ENCODE data around the gene AP1G2. TPM values are rescaled to one million over a fixed set of nuclear protein-coding genes. Genes with fewer than 3 reads are reported as not detected.

The AP1G2 gene
- total and polyA plus RNA-seq, 8 donors: 39.1 to 531 (median 189) TPM

DNA sequence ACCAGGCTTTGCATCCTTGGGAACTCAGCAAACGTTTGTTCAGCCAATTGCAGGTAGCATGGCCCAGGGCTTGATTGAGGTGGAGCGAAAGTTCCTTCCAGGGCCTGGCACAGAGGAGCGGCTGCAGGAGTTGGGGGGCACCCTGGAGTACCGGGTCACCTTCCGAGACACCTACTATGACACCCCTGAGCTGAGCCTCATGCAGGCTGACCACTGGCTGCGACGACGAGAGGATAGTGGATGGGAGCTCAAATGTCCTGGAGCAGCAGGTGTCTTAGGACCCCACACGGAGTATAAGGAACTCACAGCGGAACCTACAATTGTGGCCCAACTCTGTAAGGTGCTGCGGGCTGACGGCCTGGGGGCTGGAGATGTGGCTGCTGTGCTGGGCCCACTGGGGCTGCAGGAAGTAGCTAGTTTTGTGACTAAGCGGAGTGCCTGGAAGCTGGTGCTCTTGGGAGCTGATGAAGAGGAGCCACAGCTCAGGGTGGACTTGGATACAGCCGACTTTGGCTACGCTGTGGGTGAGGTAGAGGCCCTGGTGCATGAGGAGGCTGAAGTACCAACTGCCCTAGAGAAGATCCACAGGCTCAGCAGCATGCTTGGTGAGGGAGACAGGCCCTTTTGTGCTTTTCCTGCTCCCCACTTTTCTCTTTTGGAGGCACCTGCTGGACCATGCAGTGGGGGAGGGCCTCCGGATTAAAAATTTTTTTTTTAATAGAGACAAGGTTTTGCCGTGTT lies 10.7 kb downstream of the AP1G2 start:
- 22 to 33% (median 29%) methylated on average over 15 to 17 of the region's 17 CpGs for WGBS, 5 donors
- peak overlapping the region; percentile 59 to 92 (median 84) for H3K4me3 ChIP-seq
- intact Hi-C loops (cut with DNase I; ENCODE audit: low total_unique reads): no loop called here

DNA sequence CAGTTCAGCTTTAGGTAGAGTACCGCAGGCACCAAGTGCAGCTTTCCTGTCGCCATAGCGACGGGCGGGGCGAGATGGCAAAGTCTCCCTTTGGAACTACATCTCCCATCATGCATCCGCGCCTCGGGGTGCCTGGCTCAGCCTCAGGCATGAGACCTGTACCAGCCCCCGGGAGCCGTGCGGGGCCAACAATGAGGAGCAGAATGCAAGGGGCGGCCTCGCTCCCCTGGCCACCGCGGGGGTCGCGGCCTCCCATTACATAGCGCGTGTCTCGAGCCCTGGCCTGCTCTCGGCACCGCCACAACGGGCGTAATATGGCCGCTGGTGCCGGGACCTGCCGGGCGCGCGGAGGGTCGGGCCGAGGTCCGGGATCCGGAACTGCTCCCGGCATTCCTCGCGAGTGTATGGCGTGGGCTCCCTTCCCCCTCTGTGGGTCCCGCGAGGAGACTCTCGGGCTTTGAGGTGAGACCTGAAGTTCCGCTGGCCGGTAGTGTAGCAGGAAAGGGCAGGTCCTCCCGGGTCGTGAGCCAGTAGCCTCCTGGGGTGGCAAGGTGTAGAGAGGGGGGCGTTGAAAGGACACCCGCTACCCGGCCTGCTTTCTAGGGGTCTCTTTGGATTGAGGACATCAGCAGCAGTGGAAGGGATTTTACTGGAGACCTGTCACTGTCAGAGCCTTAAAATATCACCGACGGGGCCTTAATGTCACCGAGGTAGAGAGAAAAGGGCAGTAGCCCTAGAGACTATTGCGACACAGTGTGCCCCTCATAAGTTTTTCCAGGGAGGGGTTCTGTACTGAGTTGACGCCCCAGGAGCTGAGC lies 11.5 kb downstream of the AP1G2 start, which contains the start of gene THTPA:
Gene THTPA (plus strand): TSS at position 390 of the 818 bp plus-strand sequence. CDS start 487 bp downstream, outside the sequence.
- WGBS, 5 donors: 0 to 2% (median 1%) methylated on average over 19 to 54 of the region's 54 CpGs

More for the DNA sequence above, 10.7 kb downstream of the AP1G2 start:
- Histone ChIP-seq H3K27me3 (no peaks in the 10 kb centered on the region), H3K36me3 (peaks cover 24 to 39% (median 37%) of the 10 kb centered on the region in 4 donors), H3K4me1 (peaks cover 18 to 42% (median 35%) of the 10 kb centered on the region in 4 donors), H3K27ac (peak overlapping the region; percentile 95 to 99 (median 98)), H3K9me3 (no peaks in the 10 kb centered on the region)
- TF ChIP-seq, protein P1, sequence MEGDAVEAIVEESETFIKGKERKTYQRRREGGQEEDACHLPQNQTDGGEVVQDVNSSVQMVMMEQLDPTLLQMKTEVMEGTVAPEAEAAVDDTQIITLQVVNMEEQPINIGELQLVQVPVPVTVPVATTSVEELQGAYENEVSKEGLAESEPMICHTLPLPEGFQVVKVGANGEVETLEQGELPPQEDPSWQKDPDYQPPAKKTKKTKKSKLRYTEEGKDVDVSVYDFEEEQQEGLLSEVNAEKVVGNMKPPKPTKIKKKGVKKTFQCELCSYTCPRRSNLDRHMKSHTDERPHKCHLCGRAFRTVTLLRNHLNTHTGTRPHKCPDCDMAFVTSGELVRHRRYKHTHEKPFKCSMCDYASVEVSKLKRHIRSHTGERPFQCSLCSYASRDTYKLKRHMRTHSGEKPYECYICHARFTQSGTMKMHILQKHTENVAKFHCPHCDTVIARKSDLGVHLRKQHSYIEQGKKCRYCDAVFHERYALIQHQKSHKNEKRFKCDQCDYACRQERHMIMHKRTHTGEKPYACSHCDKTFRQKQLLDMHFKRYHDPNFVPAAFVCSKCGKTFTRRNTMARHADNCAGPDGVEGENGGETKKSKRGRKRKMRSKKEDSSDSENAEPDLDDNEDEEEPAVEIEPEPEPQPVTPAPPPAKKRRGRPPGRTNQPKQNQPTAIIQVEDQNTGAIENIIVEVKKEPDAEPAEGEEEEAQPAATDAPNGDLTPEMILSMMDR (IDR thresholded peaks at IDR 0.05): no peak
- TF ChIP-seq POLR2A (IDR thresholded peaks at IDR 0.05): no peak
- TF ChIP-seq EP300 (IDR thresholded peaks at IDR 0.05): no peak
- TF ChIP-seq POLR2AphosphoS5 (IDR thresholded peaks at IDR 0.05): no peak
- no peak for DNase-seq

DNA sequence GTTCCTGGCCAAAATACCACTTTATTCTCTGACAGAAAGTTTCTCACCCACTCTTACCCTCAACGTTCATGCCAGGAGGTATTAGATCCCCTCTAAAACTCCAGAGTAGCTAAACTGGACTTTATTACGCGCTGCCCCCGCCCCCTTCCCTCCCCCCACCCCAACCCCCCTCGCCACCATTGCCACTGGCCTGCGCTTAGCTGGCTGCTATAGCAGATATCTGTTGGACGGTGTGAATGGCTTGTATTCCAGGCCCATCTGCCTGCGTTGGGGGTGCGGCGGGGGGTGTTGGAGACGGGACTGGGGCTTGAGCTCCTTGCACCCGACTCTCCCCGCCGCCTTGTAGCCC lies 12.1 kb downstream of the AP1G2 start:
- peak overlapping the region; percentile 95 to 99 (median 98) for H3K27ac ChIP-seq
- peaks cover 21 to 51% (median 47%) of the 10 kb centered on the region in 4 donors for H3K4me1 ChIP-seq
- no peak for DNase-seq
- H3K27me3 ChIP-seq: peaks cover 0 to 2% (median 0%) of the 10 kb centered on the region in 3 donors
- 0 to 2% (median 1%) methylated on average over 14 of the region's 14 CpGs for WGBS, 5 donors
- H3K36me3 ChIP-seq: peaks cover 17 to 26% (median 25%) of the 10 kb centered on the region in 4 donors
- intact Hi-C loops (cut with DNase I; ENCODE audit: low total_unique reads): no loop called here
- no peaks in the 10 kb centered on the region for H3K9me3 ChIP-seq
- TF ChIP-seq POLR2AphosphoS5 (IDR thresholded peaks at IDR 0.05) (no peak), POLR2A (IDR thresholded peaks at IDR 0.05) (no peak), EP300 (IDR thresholded peaks at IDR 0.05) (no peak)
- TF ChIP-seq, protein P1 (IDR thresholded peaks at IDR 0.05): no peak
- H3K4me3 ChIP-seq: peak overlapping the region; percentile 59 to 92 (median 84)

More for the DNA sequence above, 11.5 kb downstream of the AP1G2 start, which contains the start of gene THTPA:
- DNase-seq: peak; percentile 94 to 97
- Histone ChIP-seq H3K4me1 (peaks cover 18 to 45% (median 41%) of the 10 kb centered on the region in 4 donors), H3K27me3 (no peaks in the 10 kb centered on the region), H3K9me3 (no peaks in the 10 kb centered on the region), H3K27ac (peak within 1 kb of the TSS; percentile 95 to 99 (median 98)), H3K36me3 (peaks cover 17 to 31% (median 30%) of the 10 kb centered on the region in 4 donors), H3K4me3 (peak within 1 kb of the TSS; percentile 59 to 92 (median 84))
- TF ChIP-seq POLR2A (IDR thresholded peaks at IDR 0.05) (peak in 1 of 4 donors; percentile 21), POLR2AphosphoS5 (IDR thresholded peaks at IDR 0.05) (peak in 2 of 3 donors; percentile 68 to 88), EP300 (IDR thresholded peaks at IDR 0.05) (no peak)
- TF ChIP-seq, protein P1 (IDR thresholded peaks at IDR 0.05): no peak
- intact Hi-C loops (cut with DNase I; ENCODE audit: low total_unique reads): no loop called here
